ENCODE measurements around the gene NPAS4.

DNA sequence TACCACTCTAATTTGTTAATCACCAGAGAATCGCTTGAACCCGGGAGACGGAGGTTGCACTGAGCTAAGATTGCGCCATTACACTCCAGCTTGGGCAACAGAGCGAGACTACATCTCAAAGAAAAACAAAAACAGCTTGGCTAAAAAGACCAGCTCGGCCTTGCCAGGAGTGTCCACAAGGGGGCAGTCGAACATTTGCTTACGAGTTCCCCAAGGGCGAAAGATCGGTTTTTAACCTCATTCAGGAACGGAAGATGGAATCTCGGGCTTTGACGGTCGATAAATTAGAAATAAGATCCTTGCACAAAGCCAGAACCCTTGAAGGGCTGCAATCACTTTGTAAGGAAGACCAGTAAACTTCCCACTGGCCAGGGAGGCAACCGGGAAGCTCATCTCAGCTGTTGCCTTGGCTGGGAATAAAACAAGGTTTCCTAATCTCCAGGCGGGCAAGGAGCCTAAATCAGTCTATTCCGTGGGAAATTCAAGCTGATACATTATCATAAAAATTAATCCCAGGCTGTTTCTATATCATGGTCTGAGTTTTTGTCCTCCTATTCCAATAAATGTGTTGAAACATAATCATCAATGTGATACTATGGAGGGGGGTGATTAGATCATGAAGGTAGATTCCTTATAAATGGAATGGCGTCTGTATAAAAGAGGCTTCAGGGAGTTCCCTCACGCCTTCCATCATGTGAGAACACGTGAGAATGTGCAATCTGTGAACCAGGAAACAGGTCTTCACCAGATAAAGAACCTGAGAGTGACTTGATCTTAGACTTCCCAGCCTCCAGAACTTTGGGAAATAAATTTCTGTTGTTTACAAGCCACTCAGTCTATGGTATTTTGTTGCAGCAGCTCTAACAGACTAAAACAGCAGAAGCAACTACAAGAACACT is 34.4 kb upstream of the NPAS4 start:
- no peak for TF ChIP-seq POLR2AphosphoS5 (IDR thresholded peaks at IDR 0.05; ENCODE audit: low read depth, low read length)
- TF ChIP-seq POLR2A (IDR thresholded peaks at IDR 0.05; ENCODE audit: low read depth, low read length) = no peak
- no peak for TF ChIP-seq TAF1 (IDR thresholded peaks at IDR 0.05; ENCODE audit: borderline replicate concordance, low read depth, low read length)

All from GM12892 (cell line).